HG02759 (cell line): ENCODE data around the gene MED27.

ENCODE experiments used
- ATAC-seq: cut with Tn5 transposase; IDR thresholded peaks from one replicate; pipeline ENCODE4 v1.9.1; 2021; ENCODE audit warnings: mild to moderate bottlenecking, moderate library complexity; ENCODE audit not compliant: unreplicated experiment

Gene MED27

GRCh38 chr9:131867611-131868192 is 212.0 kb downstream of the MED27 start:
- no peak for ATAC-seq

DNA sequence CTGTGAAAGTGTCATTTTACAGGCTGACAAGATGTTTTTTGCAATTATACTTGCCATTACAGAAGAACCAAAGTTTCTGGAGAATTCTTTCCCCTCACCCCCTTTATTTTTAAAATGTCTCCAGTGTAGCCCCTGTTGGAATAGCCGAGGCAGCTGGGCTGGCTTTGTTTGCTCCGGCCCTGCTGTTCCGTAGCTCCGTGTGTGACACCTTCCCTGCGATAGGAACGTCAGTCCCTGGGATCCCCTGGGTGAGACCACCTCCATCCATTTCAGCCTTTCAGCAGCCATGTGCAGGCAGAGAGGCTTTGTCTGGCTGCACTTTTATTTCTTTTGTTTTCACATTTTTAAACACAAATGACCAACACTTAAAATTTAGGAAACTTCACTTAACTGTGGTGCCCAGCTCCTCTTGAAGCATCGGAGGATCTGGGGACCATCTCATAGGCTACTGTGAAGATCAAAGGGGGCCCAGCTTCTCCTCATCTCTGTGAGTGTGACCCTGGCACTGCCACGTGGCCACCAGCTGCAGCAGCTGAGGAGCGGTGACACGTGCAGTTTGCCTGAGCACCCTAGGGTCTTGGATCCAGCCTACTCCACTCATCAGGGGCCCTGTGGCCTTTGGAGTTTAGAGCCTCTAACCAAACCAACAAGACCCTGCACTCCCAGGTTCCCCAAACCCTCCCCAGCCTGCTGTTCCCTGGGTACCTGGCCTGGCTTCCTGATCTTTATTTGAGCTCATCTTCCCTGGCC is 214.0 kb downstream of the MED27 start:
- no peak for ATAC-seq

DNA sequence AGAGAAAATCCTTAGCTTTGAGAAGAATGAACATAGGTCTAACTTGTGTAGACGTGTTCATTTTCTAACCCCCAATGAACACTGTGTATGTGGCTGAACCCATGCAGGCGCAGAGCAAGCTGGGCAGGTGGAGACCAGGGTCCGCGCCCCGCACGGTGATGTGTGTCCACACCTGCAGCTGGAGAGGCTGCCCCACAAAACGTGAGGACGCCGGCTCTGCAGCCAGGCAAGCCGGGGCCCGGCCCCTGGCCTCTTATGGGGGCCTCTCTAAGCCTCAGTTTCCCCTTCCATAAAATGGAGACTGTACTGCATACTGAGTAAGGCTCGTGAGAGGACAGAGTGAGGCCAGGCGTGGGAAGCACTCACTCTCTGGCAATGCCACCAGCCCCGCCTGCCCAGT is 215.1 kb downstream of the MED27 start:
- no peak for ATAC-seq

- ATAC-seq: no peak
Observed at GRCh38 chr9:131863306-131863896, 216.3 kb downstream of the MED27 start.

GRCh38 chr9:131862261-131862660 is 217.4 kb downstream of the MED27 start:
- ATAC-seq: no peak

DNA sequence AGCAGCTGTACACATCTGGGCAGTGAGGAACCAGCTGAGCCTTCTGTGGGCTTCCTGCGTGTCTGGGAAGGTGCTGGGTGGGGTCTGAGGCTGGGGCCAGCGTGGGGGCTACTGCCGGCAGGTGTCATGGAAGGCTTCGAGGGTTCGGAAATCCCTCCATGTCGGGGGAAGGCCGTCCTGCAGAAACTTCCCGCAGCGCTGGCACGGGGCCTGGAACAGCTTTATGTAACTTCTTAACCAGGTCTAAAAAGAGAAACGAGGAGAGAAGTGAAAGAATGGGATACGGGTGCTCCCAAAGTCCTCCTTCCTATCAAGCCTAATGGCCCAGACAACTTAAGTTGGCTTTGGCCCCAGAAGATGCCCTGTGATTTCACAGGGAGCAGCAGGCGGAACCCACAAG is 219.2 kb downstream of the MED27 start:
- no peak for ATAC-seq

DNA sequence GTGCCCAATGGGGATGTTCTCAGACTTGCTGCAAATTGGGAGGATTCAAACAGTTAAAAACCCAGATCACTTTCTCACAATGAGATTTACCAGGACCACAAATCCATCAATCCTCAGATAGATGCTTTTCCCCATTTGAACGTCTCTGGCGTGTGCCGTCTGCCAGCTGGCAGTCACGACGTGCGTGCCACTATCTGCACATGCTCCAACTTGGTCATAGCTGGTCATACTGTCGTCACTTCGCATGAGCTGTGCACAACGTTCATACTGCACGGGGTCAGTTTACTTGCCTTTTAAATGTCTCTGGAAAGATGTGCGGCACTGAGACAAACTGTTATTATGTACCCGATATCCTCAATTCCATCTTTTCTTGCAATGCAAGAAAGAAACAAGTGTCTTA is 221.5 kb downstream of the MED27 start:
- ATAC-seq: no peak

DNA sequence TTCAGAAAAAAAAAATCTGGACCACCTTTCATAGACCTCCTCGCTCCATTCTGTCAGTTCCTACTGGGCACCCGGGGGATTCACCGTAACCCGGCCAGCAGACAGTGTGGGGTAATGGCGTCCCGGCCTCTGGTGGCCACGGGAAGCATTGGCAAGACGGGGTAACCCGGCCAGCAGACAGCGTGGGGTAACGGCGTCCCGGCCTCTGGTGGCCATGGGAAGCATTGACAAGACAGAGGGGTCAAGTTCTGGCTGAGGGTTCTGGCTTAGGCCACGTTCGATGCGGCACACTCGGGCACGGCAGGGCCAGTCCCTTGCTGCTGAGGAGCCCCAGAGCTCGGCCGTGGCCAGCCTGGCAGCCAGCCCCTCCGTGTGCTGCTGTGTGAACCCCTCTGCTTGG is 223.6 kb downstream of the MED27 start:
- ATAC-seq: no peak

DNA sequence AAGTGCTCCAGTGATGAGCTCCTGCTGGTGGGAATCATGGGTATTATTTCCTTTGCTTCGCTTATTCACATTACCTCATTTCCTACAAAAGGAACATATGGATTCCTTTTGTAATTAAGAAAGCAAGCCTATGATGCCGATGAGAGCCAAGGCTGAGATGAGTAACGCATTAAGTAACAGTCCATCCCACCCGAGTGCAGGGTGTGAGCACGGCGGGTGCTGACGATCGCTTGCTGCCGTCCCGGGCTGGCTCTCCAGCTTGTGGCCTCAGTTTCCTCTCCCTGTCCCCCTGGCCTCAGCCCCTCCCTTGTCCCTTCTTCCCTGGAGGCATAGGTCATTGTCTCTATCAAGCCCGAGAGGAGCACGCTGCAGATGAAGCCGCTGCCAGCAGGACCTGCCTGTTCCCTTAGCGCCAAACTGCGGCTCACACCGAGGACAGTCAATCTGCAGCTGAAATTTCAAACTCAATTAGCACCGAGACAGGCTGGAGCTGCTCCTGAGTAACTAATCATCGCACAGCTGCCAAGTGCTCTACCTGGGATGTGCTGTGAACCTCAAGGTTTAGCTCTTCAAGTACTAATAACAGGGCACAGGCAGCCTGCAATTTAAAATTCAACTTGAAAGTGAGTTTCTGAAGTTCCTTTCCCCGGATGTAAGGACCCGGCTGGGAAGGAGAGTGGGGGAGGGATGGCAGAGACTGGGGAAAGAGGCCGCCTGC is 224.6 kb downstream of the MED27 start:
- ATAC-seq: no peak

DNA sequence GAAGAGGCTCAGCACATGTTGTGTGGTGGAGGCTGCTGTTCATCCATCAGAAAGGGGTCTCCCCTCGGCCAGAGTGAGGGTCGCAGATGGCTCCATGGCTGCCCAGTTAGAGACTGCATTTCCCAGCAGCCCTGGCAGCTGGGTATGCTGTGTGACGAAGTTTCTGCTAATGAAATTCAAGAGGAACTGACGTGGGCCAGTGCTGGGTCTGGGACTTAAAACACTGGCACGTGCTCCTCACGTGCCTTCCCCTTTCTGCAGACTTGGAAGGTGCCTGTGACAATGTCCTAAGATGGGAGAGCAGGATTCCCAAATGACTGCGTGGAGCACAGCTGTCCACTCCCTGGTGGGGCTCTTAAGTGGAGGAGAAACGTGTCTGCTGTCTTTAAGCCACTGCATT is 225.3 kb downstream of the MED27 start:
- ATAC-seq: no peak

DNA sequence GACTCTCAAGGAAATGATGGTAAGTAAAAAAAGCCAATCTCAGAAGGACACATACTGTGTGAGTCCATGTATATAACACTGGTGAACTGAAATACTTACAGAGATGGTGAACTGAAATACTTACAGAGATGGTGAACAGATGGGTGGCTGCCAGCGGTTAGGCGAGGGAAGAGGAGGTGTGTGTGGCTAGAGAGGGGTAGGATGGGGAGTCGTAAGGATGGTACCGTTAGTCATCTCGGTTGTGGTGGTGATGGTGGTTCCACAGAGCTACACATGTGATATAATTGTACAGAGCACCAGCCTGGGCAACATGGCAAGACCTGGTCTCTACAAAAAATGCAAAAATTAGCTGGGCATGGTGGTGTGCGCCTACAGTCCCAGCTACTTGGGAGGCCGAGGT is 226.2 kb downstream of the MED27 start:
- ATAC-seq: no peak

DNA sequence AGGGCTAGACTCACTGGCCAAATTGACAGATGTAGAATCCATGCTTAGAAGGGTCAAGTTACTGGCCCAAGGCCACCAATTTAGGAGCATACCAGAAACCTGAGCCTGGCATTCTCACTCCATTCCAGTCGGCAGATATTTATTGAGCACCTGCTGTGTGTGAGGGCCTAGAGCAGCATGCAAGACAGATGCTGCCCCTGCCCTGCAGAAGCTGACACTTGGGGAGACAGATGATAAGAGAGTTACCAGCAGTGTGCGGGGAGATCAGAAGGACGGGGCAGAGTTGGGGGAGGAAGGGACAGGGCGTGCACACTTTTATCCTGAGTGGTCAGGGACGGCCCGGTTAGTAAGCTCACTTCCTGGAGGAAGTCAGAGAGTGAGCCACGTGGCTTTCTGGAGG is 228.3 kb downstream of the MED27 start:
- no peak for ATAC-seq

- ATAC-seq: no peak
Observed at GRCh38 chr9:131849391-131849790, 230.3 kb downstream of the MED27 start.

GRCh38 chr9:131848570-131849160 is 231.0 kb downstream of the MED27 start:
- no peak for ATAC-seq

- no peak for ATAC-seq
Observed at GRCh38 chr9:131847665-131848354, 231.9 kb downstream of the MED27 start.

DNA sequence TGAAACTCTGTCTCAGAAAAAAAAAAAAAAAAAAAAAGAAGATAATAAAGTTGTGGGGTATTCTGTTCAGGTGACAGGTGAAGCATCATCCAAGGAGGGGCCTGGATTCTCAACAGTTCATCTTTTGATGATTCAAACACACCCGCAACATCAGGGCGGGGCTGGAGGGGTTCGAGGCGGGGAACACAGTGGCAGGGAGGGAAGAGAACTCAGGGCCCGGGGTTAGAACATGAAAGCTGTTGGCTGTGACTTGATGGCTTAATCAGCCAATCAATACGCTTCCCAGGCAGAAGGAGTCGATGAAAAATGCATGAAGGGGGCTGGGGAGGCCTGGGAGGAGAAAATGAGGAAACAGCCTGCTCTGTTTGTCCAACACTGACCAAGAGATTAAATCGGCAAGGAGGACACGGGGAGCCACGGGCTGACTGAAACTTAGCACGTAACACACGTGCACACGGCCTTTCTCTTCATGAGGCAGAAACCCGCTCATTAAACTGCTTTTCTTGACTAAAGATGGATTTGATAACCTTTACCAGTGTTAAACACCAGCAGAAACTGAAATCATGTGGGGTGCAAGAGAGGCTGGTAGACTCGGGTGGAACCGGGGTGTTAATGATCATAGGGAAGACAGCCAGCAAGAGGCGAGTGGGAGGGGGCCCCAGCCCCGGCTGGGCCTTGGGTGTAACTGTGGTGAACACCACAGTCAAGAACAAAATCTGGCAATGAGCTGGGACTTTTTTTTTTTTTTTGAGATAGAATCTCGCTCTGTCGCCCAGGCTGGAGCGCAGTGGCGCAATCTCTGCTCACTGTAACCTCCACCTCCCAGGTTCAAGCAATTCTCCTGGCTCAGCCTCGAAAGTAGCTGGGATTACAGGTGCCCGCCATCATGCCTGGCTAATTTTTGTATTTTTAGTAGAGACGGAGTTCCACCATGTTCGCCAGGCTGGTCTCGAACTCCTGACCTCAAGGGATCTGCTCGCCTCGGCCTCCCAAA is 234.1 kb downstream of the MED27 start:
- no peak for ATAC-seq

DNA sequence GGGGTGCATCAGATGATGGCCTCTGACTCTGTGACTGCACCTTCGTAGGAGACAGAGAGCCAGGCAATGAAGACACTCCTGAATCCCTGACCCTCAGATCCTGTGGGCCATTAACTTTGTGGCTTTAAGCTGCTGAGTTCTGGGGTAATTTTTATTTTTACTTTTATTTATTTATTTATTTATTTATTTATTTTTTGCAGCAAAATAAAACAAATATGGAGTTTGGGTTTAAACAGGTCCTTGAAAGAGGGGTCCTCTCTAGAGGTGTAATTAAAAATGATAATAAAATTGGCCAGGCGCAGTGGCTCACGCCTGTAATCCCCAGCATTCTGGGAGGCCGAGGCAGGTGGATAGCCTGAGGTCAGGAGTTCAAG is 234.9 kb downstream of the MED27 start:
- ATAC-seq: no peak

- ATAC-seq: no peak
Observed at GRCh38 chr9:131843989-131844744, 235.5 kb downstream of the MED27 start.

- ATAC-seq: no peak
Observed at GRCh38 chr9:131841765-131842318, 237.8 kb downstream of the MED27 start.
